Measurements from ENCODE around the gene PPP2R2C.

DNA sequence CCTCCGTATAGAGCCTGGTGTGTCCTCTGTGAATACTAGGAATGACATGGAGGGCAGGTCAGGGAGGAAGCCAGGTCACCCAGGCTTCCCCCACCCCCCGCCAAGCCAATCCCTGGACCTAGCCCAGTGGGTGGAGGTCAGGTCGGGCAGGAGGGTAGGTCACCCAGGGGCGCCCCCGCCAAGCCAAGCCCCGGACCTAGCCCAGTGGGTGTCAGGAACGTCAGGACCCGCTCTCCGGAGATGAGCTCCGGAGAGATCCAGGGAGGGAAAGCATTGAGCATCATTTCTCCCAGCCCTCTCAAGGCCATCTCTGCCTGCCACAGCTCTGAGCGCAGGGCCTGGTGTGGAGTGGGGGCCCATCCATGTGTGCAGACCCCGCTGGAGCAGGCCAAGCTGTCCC is 154.2 kb downstream of the PPP2R2C start:
- TF ChIP-seq, protein P1, sequence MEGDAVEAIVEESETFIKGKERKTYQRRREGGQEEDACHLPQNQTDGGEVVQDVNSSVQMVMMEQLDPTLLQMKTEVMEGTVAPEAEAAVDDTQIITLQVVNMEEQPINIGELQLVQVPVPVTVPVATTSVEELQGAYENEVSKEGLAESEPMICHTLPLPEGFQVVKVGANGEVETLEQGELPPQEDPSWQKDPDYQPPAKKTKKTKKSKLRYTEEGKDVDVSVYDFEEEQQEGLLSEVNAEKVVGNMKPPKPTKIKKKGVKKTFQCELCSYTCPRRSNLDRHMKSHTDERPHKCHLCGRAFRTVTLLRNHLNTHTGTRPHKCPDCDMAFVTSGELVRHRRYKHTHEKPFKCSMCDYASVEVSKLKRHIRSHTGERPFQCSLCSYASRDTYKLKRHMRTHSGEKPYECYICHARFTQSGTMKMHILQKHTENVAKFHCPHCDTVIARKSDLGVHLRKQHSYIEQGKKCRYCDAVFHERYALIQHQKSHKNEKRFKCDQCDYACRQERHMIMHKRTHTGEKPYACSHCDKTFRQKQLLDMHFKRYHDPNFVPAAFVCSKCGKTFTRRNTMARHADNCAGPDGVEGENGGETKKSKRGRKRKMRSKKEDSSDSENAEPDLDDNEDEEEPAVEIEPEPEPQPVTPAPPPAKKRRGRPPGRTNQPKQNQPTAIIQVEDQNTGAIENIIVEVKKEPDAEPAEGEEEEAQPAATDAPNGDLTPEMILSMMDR (conservative IDR thresholded peaks at IDR 0.05; ENCODE audit: low read depth, low read length): no peak
- TF ChIP-seq EZH2 (IDR thresholded peaks at IDR 0.05; ENCODE audit: low read length, unreplicated experiment): no peak
- no peak for TF ChIP-seq EZH2phosphoT487 (IDR thresholded peaks at IDR 0.05; ENCODE audit: borderline replicate concordance, low read length)

Measured in PC-3 (cell line).